DND-41 (cell line): ENCODE data around the gene GPC6.
A peak's percentile ranks its signal among the peaks of the same experiment; 100 is the strongest.

Experiments used
- ATAC-seq: fragments of 200-7000 bp; cut with Tn5 transposase; 3 replicates; pipeline ENCODE4 v1.9.1; 2021; ENCODE audit warnings: low read depth; ENCODE audit not compliant: insufficient read depth
- DNase-seq: peaks from one replicate; pipeline ENCODE4 v3.0.0-alpha.2; 2020
- H2AFZ ChIP-seq: 2 replicates; pipeline ENCODE4 v1.6.0; 2012; ENCODE audit warnings: low read depth, low read length
- H3K27ac ChIP-seq: 2 replicates; pipeline ENCODE4 v1.5.1; 2012; ENCODE audit warnings: low read length, inconsistent platforms
- H3K27me3 ChIP-seq: fragments of 200-600 bp; sonication (generic); 2 replicates; pipeline ENCODE4 v1.6.0; 2012; ENCODE audit warnings: low read length, mild to moderate bottlenecking, inconsistent platforms; ENCODE audit not compliant: insufficient read depth, poor library complexity
- H3K36me3 ChIP-seq: 2 replicates; pipeline ENCODE4 v1.5.1; 2012; ENCODE audit warnings: low read length, inconsistent platforms; ENCODE audit not compliant: insufficient read depth
- H3K4me1 ChIP-seq: 2 replicates; pipeline ENCODE4 v1.5.1; 2012; ENCODE audit warnings: mild to moderate bottlenecking, low read length; ENCODE audit not compliant: insufficient read depth
- H3K4me2 ChIP-seq: 2 replicates; pipeline ENCODE4 v1.6.0; 2012; ENCODE audit warnings: mild to moderate bottlenecking, moderate library complexity, low read length, inconsistent platforms; ENCODE audit not compliant: insufficient read depth
- H3K4me3 ChIP-seq, 2 experiments: fragments of 200-600 bp in 1 of 2; shearing (Covaris generic) in 1 of 2; 2 replicates each; pipeline ENCODE4 v1.5.1; 2012 to 2016; ENCODE audit warnings: inconsistent platforms in 2 of 2, low read length in 2 of 2, mild to moderate bottlenecking in 2 of 2, low read depth in 1 of 2, moderate library complexity in 1 of 2
- H3K79me2 ChIP-seq: 2 replicates; pipeline ENCODE4 v1.6.0; 2012; ENCODE audit warnings: low read length, inconsistent platforms; ENCODE audit not compliant: insufficient read depth
- H3K9ac ChIP-seq: 2 replicates; pipeline ENCODE4 v1.6.0; 2012; ENCODE audit warnings: low read depth, mild to moderate bottlenecking, inconsistent platforms, low read length, moderate library complexity
- H3K9me3 ChIP-seq: 2 replicates; pipeline ENCODE4 v1.5.1; 2012; ENCODE audit warnings: low read length, moderate library complexity, mild to moderate bottlenecking, inconsistent platforms; ENCODE audit not compliant: insufficient read depth, severe bottlenecking
- H4K20me1 ChIP-seq: 2 replicates; pipeline ENCODE4 v1.6.0; 2012; ENCODE audit warnings: low read length; ENCODE audit not compliant: insufficient read depth
- CTCF ChIP-seq: IDR thresholded peaks from 2 replicates; pipeline ENCODE4 v1.5.1; 2012; ENCODE audit warnings: borderline replicate concordance, low read length, moderate library complexity, mild to moderate bottlenecking; ENCODE audit not compliant: poor library complexity, severe bottlenecking; ENCODE audit errors: extremely low read depth
- EZH2 ChIP-seq: IDR thresholded peaks from 3 replicates; pipeline ENCODE4 v1.6.1; 2012; ENCODE audit warnings: borderline replicate concordance, low read depth, mild to moderate bottlenecking, moderate library complexity, low read length, inconsistent platforms; ENCODE audit not compliant: severe bottlenecking

Gene GPC6

DNA sequence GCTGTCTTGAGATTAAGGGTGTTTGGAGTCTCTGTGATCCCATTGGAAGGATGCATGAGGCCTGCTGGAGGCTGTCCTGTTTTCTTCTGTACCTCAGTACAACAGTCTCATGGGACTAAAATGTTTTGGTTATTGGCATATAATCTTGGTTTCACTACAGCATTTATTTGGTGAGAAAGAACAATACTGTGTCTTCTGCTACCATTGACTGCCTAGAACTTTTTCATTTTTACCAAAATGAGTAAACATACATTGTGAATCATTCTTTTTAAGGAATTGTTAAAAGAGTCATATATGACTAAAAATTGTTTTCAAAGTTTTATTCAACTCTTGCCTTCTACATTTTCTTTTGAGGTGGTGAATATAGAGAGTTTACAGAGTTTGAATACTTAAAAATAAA is 459.8 kb downstream of the GPC6 start:
- no peak overlapping the region for H3K4me2 ChIP-seq

DNA sequence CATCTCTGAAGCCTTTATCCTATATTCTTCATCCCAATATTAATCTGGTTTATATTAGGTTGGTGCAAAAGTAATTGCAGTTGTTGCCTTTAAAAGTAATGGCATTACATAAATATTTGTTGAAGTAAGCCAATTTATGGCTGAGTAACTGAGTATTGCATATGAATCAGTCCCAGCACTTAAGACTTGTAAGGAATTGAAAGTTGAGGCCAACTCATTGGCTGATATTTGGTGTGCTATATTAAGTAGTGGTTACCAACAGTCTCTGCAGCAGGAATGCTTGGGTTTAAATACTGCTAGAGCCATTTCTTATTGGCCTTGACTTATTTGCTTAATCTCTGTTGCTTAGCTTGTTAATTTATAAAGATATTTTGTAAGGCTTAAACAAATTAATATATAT is 460.7 kb downstream of the GPC6 start:
- Histone ChIP-seq H2AFZ (no peak overlapping the region), H3K9me3 (no peaks in the 10 kb centered on the region), H3K9ac (no peak overlapping the region), H3K36me3 (no peaks in the 10 kb centered on the region), H4K20me1 (no peaks in the 10 kb centered on the region), H3K4me2 (no peak overlapping the region), H3K4me3 (no peak overlapping the region), H3K27ac (no peak overlapping the region), H3K79me2 (no peaks in the 10 kb centered on the region), H3K4me1 (no peaks in the 10 kb centered on the region), H3K27me3 (no peaks in the 10 kb centered on the region)
- no peak for ATAC-seq
- TF ChIP-seq CTCF (no peak), EZH2 (no peak)
- DNase-seq = no peak

More for the DNA sequence above, 459.8 kb downstream of the GPC6 start:
- no peaks in the 10 kb centered on the region for H3K9me3 ChIP-seq
- DNase-seq (no peak), ATAC-seq (no peak)
- H4K20me1 ChIP-seq = no peaks in the 10 kb centered on the region
- H3K79me2 ChIP-seq = no peaks in the 10 kb centered on the region
- no peaks in the 10 kb centered on the region for H3K36me3 ChIP-seq
- H3K27me3 ChIP-seq = no peaks in the 10 kb centered on the region
- no peaks in the 10 kb centered on the region for H3K4me1 ChIP-seq
- no peak overlapping the region for H3K4me3 ChIP-seq
- no peak overlapping the region for H2AFZ ChIP-seq
- no peak overlapping the region for H3K27ac ChIP-seq
- H3K9ac ChIP-seq = no peak overlapping the region
- TF ChIP-seq EZH2 = no peak
- no peak for TF ChIP-seq CTCF

- TF ChIP-seq EZH2 (no peak), CTCF (no peak)
- H3K79me2 ChIP-seq = no peaks in the 10 kb centered on the region
- no peaks in the 10 kb centered on the region for H3K9me3 ChIP-seq
- no peak overlapping the region for H3K4me3 ChIP-seq
- no peaks in the 10 kb centered on the region for H4K20me1 ChIP-seq
- H3K9ac ChIP-seq = no peak overlapping the region
- no peaks in the 10 kb centered on the region for H3K36me3 ChIP-seq
- DNase-seq (no peak), ATAC-seq (no peak)
- H3K4me1 ChIP-seq = no peaks in the 10 kb centered on the region
- H3K4me2 ChIP-seq = no peak overlapping the region
- H2AFZ ChIP-seq = no peak overlapping the region
- H3K27me3 ChIP-seq = no peaks in the 10 kb centered on the region
- no peak overlapping the region for H3K27ac ChIP-seq
Measured at GRCh38 chr13:93689333-93689732, 462.7 kb downstream of the GPC6 start.

- DNase-seq (peak; percentile 5), ATAC-seq (no peak)
- Histone ChIP-seq H3K4me2 (no peak overlapping the region), H3K79me2 (no peaks in the 10 kb centered on the region), H3K27me3 (no peaks in the 10 kb centered on the region), H3K4me1 (no peaks in the 10 kb centered on the region), H3K9ac (no peak overlapping the region), H3K27ac (no peak overlapping the region), H4K20me1 (no peaks in the 10 kb centered on the region), H3K9me3 (no peaks in the 10 kb centered on the region), H3K4me3 (no peak overlapping the region), H3K36me3 (no peaks in the 10 kb centered on the region), H2AFZ (no peak overlapping the region)
- TF ChIP-seq EZH2 (no peak), CTCF (no peak)
Measured at GRCh38 chr13:93690139-93690538, 463.5 kb downstream of the GPC6 start.
